GM12878 (cell line): ENCODE measurements around the gene STK40. TPM values are rescaled to one million over a fixed set of nuclear protein-coding genes. Genes with fewer than 3 reads are reported as not detected.

Experiments
- ATAC-seq: fragments of 200-7000 bp; cut with Tn5 transposase; 3 replicates; pipeline ENCODE4 v1.9.1; 2020; ENCODE audit warnings: mild to moderate bottlenecking, moderate library complexity
- BruUV-seq: library from RNA; stranded (reverse); fragments of 400-500 nt; replicated peaks from 2 replicates; lab custom pipeline; 2021; lab: Mats Ljungman, UMichigan
- CTCF ChIA-PET: fragments of 300-600 bp; sonication (Branson Sonifier 250); formaldehyde crosslinking; extraction: SDS; loops from one replicate; lab custom pipeline; 2021; ENCODE audit warnings: inconsistent platforms; lab: Yijun Ruan, JAX
- POLR2A ChIA-PET: fragments of 350-600 bp; formaldehyde crosslinking; extraction: SDS; loops from one replicate; lab custom pipeline; 2021; ENCODE audit warnings: inconsistent platforms; lab: Charles Lee
- RAD21 ChIA-PET: fragments of 300-600 bp; sonication (Branson Sonifier 250); formaldehyde crosslinking; loops from one replicate; lab custom pipeline; 2023; ENCODE audit warnings: antibody characterized with exemption; ENCODE audit not compliant: unreplicated experiment; lab: Charles Lee
- SMC1A ChIA-PET: fragments of 300-600 bp; sonication (Branson Sonifier 250); formaldehyde crosslinking; loops from one replicate; lab custom pipeline; 2023; ENCODE audit not compliant: unreplicated experiment, uncharacterized antibody; lab: Charles Lee
- DNase-seq: peaks from one replicate; pipeline ENCODE4 v3.0.0-alpha.2; 2011; ENCODE audit warnings: low read depth, low spot score
- FAIRE-seq: peaks from 3 replicates; lab custom pipeline; 2011; peaks lifted over from hg19 to GRCh38; lab: Jason Lieb, UNC
- H2AFZ ChIP-seq: 2 replicates; pipeline ENCODE4 v1.6.0; 2011; ENCODE audit warnings: low read depth, low read length, control low read depth; ENCODE audit not compliant: control insufficient read depth
- H3K27ac ChIP-seq: 2 replicates; pipeline ENCODE4 v1.5.1; 2011; ENCODE audit warnings: control low read depth; ENCODE audit not compliant: control insufficient read depth, insufficient read depth
- H3K27me3 ChIP-seq, 2 experiments: replicated peaks in 1 of 2; 2 replicates each; pipeline versions ENCODE4 v1.6.0 to v1.6.1; 2011; ENCODE audit warnings: low read length in 1 of 2; ENCODE audit not compliant: control insufficient read depth in 2 of 2, insufficient read depth in 2 of 2
- H3K36me3 ChIP-seq, 2 experiments: 2 replicates each; pipeline ENCODE4 v1.5.1; 2011; ENCODE audit warnings: low read length in 1 of 2; ENCODE audit not compliant: control insufficient read depth in 2 of 2, insufficient read depth in 2 of 2
- H3K4me1 ChIP-seq: 2 replicates; pipeline ENCODE4 v1.6.1; 2011; ENCODE audit warnings: mild to moderate bottlenecking, low read length, moderate library complexity, mixed read lengths; ENCODE audit not compliant: control insufficient read depth, insufficient read depth
- H3K4me2 ChIP-seq: 2 replicates; pipeline ENCODE4 v1.6.0; 2011; ENCODE audit warnings: control low read depth; ENCODE audit not compliant: control insufficient read depth, insufficient read depth
- H3K4me3 ChIP-seq: fragments of 200-600 bp; sonication (generic); 2 replicates; pipeline ENCODE4 v1.5.1; 2016
- H3K79me2 ChIP-seq: 2 replicates; pipeline ENCODE4 v1.6.0; 2011; ENCODE audit warnings: low read length; ENCODE audit not compliant: control insufficient read depth, insufficient read depth
- H3K9ac ChIP-seq: 2 replicates; pipeline ENCODE4 v1.8.0; 2011; ENCODE audit warnings: low read length, control low read depth, mixed read lengths; ENCODE audit not compliant: control insufficient read depth, insufficient read depth
- H3K9me3 ChIP-seq: replicated peaks from 3 replicates; pipeline ENCODE4 v1.5.1; 2011; ENCODE audit warnings: mild to moderate bottlenecking, low read length; ENCODE audit not compliant: control insufficient read depth, insufficient read depth
- H4K20me1 ChIP-seq: 2 replicates; pipeline ENCODE4 v1.6.0; 2011; ENCODE audit not compliant: control insufficient read depth, insufficient read depth
- BACH1 ChIP-seq: fragments of 450-650 bp; IDR thresholded peaks from 2 replicates; pipeline ENCODE4 v1.6.1; 2017; ENCODE audit warnings: mild to moderate bottlenecking, borderline replicate concordance
- HSF1 ChIP-seq: fragments of 150-350 bp; IDR thresholded peaks from 2 replicates; pipeline ENCODE4 v1.6.1; 2014; ENCODE audit warnings: mild to moderate bottlenecking, low read depth, low read length
- MYB ChIP-seq: fragments of 150-350 bp; IDR thresholded peaks from 2 replicates; pipeline ENCODE4 v1.6.1; 2014; ENCODE audit warnings: mild to moderate bottlenecking, low read depth, low read length, borderline replicate concordance
- POU2F2 ChIP-seq: IDR thresholded peaks from 3 replicates; pipeline ENCODE4 v1.6.1; 2011; ENCODE audit warnings: low read depth, mild to moderate bottlenecking, low read length, borderline replicate concordance
- RCOR1 ChIP-seq: conservative IDR thresholded peaks from 2 replicates; pipeline ENCODE4 v1.6.1; 2012; ENCODE audit warnings: low read depth, low read length, improper control_type of control experiment
- RELA ChIP-seq: fragments of 450-650 bp; IDR thresholded peaks from 2 replicates; pipeline ENCODE4 v1.8.0; 2014; ENCODE audit warnings: borderline replicate concordance; ENCODE audit not compliant: partially characterized antibody
- RELB ChIP-seq: fragments of 450-650 bp; IDR thresholded peaks from 2 replicates; pipeline ENCODE4 v1.6.1; 2017; ENCODE audit warnings: low read depth, mild to moderate bottlenecking, moderate library complexity
- RUNX3 ChIP-seq: IDR thresholded peaks from 2 replicates; pipeline ENCODE4 v1.6.1; 2012; ENCODE audit warnings: low read length, inconsistent platforms
- SIX5 ChIP-seq: IDR thresholded peaks from 2 replicates; pipeline ENCODE4 v1.6.1; 2011; ENCODE audit warnings: mild to moderate bottlenecking, low read depth, low read length, moderate library complexity; ENCODE audit not compliant: severe bottlenecking
- USF2 ChIP-seq: IDR thresholded peaks from 2 replicates; pipeline ENCODE4 v1.6.1; 2011; ENCODE audit warnings: low read depth, low read length, improper control_type of control experiment, borderline replicate concordance
- ZNF384 ChIP-seq: IDR thresholded peaks from 2 replicates; pipeline ENCODE4 v1.6.1; 2012; ENCODE audit warnings: low read depth, mild to moderate bottlenecking, low read length, improper control_type of control experiment, borderline replicate concordance
- WGBS: methylation state at CpG from one replicate; pipeline ENCODE4 v1.1.6; 2016; ENCODE audit warnings: low lambda C conversion rate; ENCODE audit not compliant: insufficient replicate concordance, insufficient coverage; ENCODE audit errors: missing lambda C conversion rate; 5-methylcytosine and 5-hydroxymethylcytosine counted together
- in situ Hi-C: fragments of 300-500 bp; cut with MboI; formaldehyde crosslinking; loops from 9 replicates; pipeline ENCODE4 v1.14.3; 2018; ENCODE audit warnings: mixed read lengths
- intact Hi-C: fragments of 100-400 bp; cut with micrococcal nuclease; formaldehyde crosslinking; loops from one replicate; pipeline ENCODE4 v1.14.2; 2022; ENCODE audit not compliant: unreplicated experiment
- polyA plus RNA-seq, 11 experiments: library from polyadenylated mRNA; depleted of rRNA in 4 of 11; unstranded in 6 of 11; stranded (reverse) in 5 of 11; fragments of >200 nt; fragmentation: Nextera tagmentation in 4 of 11; fragmentation: Illumina TruSeq in 1 of 11; extraction: Ambion mirVana in 4 of 11; extraction: Trizol in 1 of 11; gene quantifications; 1 replicate in 1 of 11; 2 replicates in 10 of 11; pipeline versions ENCODE4 v1.2.1 to v1.2.3, GENCODE V29; 2011 to 2016; ENCODE audit warnings: inconsistent platforms in 2 of 11, missing spikeins in 2 of 11, low read depth in 1 of 11
- total RNA-seq, 4 experiments: library from RNA; depleted of rRNA in 3 of 4; stranded (reverse); fragments of >200 nt in 3 of 4; fragmentation: Illumina TruSeq in 1 of 4; extraction: Trizol in 1 of 4; gene quantifications; 2 replicates each; pipeline versions ENCODE4 v1.2.1 to v1.2.3, GENCODE V29; 2013 to 2021
- TF ChIP-seq, protein P1 (sequence below): IDR thresholded peaks from 2 replicates; pipeline ENCODE4 v1.6.1; 2011; ENCODE audit warnings: mild to moderate bottlenecking, low read depth, low read length, moderate library complexity; ENCODE audit not compliant: insufficient replicate concordance
- TF ChIP-seq, protein P2 (sequence below), 3 experiments: IDR thresholded peaks in 2 of 3; conservative IDR thresholded peaks in 1 of 3; 2 replicates each; pipeline ENCODE4 v1.5.1; 2011; ENCODE audit warnings: low read depth in 3 of 3, low read length in 3 of 3, mild to moderate bottlenecking in 3 of 3, control low read depth in 2 of 3, moderate library complexity in 2 of 3, inconsistent platforms in 1 of 3, mixed read lengths in 1 of 3; ENCODE audit not compliant: control insufficient read depth in 2 of 3, insufficient read depth in 1 of 3; ENCODE audit errors: extremely low read depth in 1 of 3

The STK40 gene
- total and polyA plus RNA-seq, 10 of the 15 experiments (the other 5 are each of a cell fraction or from before 2014, with no cell fraction given): 0.27 to 51.0 (median 29.5) TPM

GRCh38 chr1:36420836-36421317 is 35.2 kb upstream of the STK40 start (continued):
- TF ChIP-seq, protein P1, sequence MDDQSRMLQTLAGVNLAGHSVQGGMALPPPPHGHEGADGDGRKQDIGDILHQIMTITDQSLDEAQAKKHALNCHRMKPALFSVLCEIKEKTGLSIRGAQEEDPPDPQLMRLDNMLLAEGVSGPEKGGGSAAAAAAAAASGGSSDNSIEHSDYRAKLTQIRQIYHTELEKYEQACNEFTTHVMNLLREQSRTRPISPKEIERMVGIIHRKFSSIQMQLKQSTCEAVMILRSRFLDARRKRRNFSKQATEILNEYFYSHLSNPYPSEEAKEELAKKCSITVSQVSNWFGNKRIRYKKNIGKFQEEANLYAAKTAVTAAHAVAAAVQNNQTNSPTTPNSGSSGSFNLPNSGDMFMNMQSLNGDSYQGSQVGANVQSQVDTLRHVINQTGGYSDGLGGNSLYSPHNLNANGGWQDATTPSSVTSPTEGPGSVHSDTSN: peak; percentile 66
- peak; percentile 62; the same call in 1 of the 3 replicates for TF ChIP-seq POU2F2
- peak; percentile 22 for TF ChIP-seq RELA
- TF ChIP-seq, protein P2, sequence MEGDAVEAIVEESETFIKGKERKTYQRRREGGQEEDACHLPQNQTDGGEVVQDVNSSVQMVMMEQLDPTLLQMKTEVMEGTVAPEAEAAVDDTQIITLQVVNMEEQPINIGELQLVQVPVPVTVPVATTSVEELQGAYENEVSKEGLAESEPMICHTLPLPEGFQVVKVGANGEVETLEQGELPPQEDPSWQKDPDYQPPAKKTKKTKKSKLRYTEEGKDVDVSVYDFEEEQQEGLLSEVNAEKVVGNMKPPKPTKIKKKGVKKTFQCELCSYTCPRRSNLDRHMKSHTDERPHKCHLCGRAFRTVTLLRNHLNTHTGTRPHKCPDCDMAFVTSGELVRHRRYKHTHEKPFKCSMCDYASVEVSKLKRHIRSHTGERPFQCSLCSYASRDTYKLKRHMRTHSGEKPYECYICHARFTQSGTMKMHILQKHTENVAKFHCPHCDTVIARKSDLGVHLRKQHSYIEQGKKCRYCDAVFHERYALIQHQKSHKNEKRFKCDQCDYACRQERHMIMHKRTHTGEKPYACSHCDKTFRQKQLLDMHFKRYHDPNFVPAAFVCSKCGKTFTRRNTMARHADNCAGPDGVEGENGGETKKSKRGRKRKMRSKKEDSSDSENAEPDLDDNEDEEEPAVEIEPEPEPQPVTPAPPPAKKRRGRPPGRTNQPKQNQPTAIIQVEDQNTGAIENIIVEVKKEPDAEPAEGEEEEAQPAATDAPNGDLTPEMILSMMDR (IDR thresholded peaks at IDR 0.05 in 2 of 3, conservative IDR thresholded peaks at IDR 0.05 in 1 of 3; ENCODE audit: control insufficient read depth in 2 of 3, extremely low read depth in 1 of 3, insufficient read depth in 1 of 3, low read depth in 3 of 3, low read length in 3 of 3): peak; percentile 95 to 98 (median 96); a peak in 5 of 6 replicates
- TF ChIP-seq RUNX3: no peak

DNA sequence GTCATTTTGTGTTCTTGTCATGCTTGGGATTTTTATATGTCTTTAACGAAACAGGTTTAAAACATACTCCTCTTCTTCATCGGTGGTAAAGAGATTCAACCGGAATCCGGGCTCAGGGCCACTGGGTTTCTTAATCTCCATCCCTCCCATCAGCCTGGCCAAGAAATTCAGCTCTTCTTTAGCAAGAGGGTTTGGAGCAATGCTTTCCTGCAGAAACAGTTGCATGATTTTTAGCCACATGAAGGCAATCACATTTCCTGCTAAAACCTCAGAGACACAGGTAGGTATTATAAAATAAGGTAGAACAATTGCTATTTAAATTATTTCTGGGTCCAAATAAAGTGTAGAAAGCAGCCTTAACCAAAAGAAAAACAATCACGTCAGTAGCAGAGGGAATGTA is 34.7 kb upstream of the STK40 start:
- no peaks in the 10 kb centered on the region for H3K79me2 ChIP-seq
- no peaks in the 10 kb centered on the region for H3K9me3 ChIP-seq
- no TSS peak for BruUV-seq
- in situ Hi-C loops: loop anchor here (5.0 kb wide), 1 partner anchor 73 kb away; no protein-coding TSS in a partner anchor
- ATAC-seq (no peak), FAIRE-seq (no peak), DNase-seq (no peak)
- ChIA-PET POLR2A (interaction anchor here (1.0 to 1.1 kb wide), 2 partner anchors 36 to 135 kb away, joined by 3 read pairs; no protein-coding TSS in a partner anchor), SMC1A (interaction anchor here (0.8 to 2.9 kb wide), 9 partner anchors 31 to 271 kb away, joined by 3 to 16 read pairs (median 5); partner anchors contain the start of gene TRAPPC3), CTCF (interaction anchor here (0.7 to 4.4 kb wide), 21 partner anchors 11 to 270 kb away, joined by 3 to 59 read pairs (median 4); partner anchors contain the start of genes EVA1B, OSCP1, SH3D21 and TRAPPC3), RAD21 (interaction anchor here (0.6 to 2.3 kb wide), 13 partner anchors 15 to 326 kb away, joined by 3 to 15 read pairs (median 5); partner anchors contain the start of gene TRAPPC3)
- peak overlapping the region; percentile 75; the same call in 1 of the 2 replicates for H3K4me2 ChIP-seq
- peaks cover 6% of the 10 kb centered on the region; the same call in 1 of the 2 replicates for H3K4me1 ChIP-seq
- no peaks in the 10 kb centered on the region for H3K36me3 ChIP-seq
- H3K27me3 ChIP-seq: no peaks in the 10 kb centered on the region
- peak overlapping the region; percentile 31; the same call in 1 of the 2 replicates for H3K27ac ChIP-seq
- H2AFZ ChIP-seq: peak overlapping the region; percentile 93
- intact Hi-C loops: loop anchor here (1.0 to 5.0 kb wide), 3 partner anchors 78 to 323 kb away; partner anchors contain the start of gene TRAPPC3
- H3K4me3 ChIP-seq: no peak overlapping the region
- no peaks in the 10 kb centered on the region for H4K20me1 ChIP-seq
- peak overlapping the region; percentile 40; the same call in 1 of the 2 replicates for H3K9ac ChIP-seq
- 57% methylated on average over 5 of the region's 5 CpGs for WGBS
- TF ChIP-seq SIX5: no peak
- TF ChIP-seq RELB: no peak
- no peak for TF ChIP-seq RCOR1
- no peak for TF ChIP-seq HSF1
- no peak for TF ChIP-seq USF2
- TF ChIP-seq MYB: no peak
- no peak for TF ChIP-seq ZNF384
- no peak for TF ChIP-seq BACH1
